Measurements from ENCODE around the gene HHIPL1.

DNA sequence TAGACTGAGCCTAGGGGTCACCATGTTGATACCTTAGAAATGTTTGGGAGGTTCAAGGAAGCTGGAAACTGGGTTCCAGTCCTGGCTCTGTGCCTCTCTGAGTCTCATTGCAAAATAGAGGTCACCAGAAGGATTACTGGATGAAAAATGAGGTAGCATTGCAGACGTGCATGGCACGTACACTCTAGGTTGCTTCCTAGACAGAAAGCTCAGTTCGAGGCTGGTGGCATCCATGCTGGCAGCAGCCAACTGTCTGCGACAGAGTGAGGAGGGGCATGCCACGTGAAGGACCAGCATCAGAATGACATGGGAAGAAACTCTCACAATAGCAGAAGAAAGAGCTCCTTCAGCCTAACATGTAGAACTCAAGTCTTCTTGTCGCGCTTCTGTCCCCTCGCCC, 34.6 kb downstream of the HHIPL1 start:
- TF ChIP-seq, protein P1, sequence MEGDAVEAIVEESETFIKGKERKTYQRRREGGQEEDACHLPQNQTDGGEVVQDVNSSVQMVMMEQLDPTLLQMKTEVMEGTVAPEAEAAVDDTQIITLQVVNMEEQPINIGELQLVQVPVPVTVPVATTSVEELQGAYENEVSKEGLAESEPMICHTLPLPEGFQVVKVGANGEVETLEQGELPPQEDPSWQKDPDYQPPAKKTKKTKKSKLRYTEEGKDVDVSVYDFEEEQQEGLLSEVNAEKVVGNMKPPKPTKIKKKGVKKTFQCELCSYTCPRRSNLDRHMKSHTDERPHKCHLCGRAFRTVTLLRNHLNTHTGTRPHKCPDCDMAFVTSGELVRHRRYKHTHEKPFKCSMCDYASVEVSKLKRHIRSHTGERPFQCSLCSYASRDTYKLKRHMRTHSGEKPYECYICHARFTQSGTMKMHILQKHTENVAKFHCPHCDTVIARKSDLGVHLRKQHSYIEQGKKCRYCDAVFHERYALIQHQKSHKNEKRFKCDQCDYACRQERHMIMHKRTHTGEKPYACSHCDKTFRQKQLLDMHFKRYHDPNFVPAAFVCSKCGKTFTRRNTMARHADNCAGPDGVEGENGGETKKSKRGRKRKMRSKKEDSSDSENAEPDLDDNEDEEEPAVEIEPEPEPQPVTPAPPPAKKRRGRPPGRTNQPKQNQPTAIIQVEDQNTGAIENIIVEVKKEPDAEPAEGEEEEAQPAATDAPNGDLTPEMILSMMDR (conservative IDR thresholded peaks at IDR 0.05; ENCODE audit: low read length) = no peak
- TF ChIP-seq EZH2phosphoT487 (IDR thresholded peaks at IDR 0.05; ENCODE audit: borderline replicate concordance, low read depth, low read length) = no peak
